ENCODE data around the gene ABHD16B.
"Not testable (repeated sequence)": the region's sequence is repeated elsewhere in the genome, so short reads cannot be mapped to it uniquely, and the experiment has no call there.

ABHD16B gene

DNA sequence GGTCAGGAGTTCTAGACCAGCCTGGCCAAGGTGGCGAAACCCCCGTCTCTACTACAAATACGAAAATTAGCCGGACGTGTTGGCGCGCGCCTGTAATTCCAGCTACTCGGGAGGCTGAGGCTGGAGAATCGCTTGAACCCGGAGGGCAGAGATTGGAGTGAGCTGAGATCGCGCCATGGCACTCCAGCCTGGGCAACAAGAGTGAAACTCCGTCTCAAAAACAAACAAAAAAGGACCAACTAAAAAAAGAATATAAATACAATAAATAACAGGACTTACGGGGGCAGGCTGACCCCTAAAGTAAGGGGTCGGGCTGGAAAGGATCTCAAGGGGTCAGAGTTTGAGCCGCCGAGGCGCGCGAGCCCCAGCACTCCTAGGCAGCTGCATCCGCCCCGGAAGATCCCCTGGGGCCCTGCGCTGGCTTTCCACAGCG is 3.3 kb downstream of the ABHD16B start:
- peak overlapping the region; percentile 95 for H3K4me3 ChIP-seq (ENCODE audit: low read depth, low read length)
- TF ChIP-seq, protein P1, sequence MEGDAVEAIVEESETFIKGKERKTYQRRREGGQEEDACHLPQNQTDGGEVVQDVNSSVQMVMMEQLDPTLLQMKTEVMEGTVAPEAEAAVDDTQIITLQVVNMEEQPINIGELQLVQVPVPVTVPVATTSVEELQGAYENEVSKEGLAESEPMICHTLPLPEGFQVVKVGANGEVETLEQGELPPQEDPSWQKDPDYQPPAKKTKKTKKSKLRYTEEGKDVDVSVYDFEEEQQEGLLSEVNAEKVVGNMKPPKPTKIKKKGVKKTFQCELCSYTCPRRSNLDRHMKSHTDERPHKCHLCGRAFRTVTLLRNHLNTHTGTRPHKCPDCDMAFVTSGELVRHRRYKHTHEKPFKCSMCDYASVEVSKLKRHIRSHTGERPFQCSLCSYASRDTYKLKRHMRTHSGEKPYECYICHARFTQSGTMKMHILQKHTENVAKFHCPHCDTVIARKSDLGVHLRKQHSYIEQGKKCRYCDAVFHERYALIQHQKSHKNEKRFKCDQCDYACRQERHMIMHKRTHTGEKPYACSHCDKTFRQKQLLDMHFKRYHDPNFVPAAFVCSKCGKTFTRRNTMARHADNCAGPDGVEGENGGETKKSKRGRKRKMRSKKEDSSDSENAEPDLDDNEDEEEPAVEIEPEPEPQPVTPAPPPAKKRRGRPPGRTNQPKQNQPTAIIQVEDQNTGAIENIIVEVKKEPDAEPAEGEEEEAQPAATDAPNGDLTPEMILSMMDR (IDR thresholded peaks at IDR 0.05; ENCODE audit: low read depth, low read length, missing control alignments) = no peak
- in situ Hi-C loops (cut with HindIII; ENCODE audit: low sequenced_read_pairs) = no loop called here
- no peak for DNase-seq (ENCODE audit: low read depth)

DNA sequence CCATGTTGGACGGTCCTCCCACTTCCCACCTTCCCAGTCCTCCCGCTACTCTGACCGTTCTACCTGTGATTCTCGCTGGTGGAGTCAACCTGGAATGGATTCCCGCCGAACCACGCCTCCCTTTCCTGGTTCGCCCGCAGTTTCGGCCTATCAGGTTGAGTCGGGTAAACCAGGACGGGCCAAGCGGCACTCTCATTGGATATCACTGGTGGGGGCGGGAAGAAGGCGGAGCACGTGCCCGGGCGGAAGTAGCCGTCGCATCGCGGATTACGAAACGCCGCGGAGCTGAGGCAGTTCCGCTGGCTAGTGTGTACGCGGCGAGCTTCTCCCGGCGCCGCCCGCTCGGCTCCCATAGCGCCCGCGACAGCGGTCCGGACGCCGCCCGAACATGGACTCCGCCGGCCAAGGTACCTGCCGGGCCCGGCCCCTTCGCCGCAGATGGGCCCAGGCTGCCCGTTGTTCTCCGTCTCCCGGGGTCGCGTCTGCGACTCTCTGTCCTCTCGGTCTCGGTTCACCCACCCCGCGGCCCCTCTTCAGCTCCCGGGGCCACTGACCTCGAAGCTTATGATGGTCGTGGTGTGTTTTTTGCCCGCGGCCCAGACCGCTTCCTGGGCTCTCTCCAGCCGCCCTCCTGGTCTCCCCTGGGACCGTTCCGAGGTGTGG is 3.8 kb downstream of the ABHD16B start, which contains the start of gene TPD52L2:
Gene TPD52L2, plus strand, starts transcription at position 293 of the 663 bp plus-strand sequence. Its CDS starts 96 bp downstream, at position 389.
- DNase-seq (ENCODE audit: low read depth) = peak; percentile 96
- in situ Hi-C loops (cut with HindIII; ENCODE audit: low sequenced_read_pairs) = no loop called here
- H3K4me3 ChIP-seq (ENCODE audit: low read depth, low read length) = peak within 1 kb of the TSS; percentile 95
- TF ChIP-seq, protein P1 (IDR thresholded peaks at IDR 0.05; ENCODE audit: low read depth, low read length, missing control alignments) = no peak

DNA sequence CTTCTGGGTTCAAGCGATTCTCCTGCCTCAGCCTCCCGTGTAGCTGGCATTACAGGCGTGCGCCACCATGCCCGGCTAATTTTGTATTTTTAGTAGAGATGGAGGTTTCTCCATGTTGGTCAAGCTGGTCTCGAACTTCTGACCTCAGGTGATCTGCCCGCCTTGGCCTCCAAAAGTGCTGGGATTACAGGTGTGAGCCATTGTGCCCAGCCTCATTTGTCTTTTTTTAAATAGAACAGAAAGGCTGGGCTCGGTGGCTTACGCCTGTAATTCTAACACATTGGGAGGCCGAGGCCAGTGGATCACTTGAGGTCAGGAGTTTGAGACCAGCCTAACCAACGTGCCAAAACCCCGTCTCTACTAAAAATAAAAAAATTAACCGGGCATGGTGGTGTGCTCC is 5.7 kb downstream of the ABHD16B start:
- in situ Hi-C loops (cut with HindIII; ENCODE audit: low sequenced_read_pairs); H3K4me3 ChIP-seq (ENCODE audit: low read depth, low read length); DNase-seq (ENCODE audit: low read depth): not testable (repeated sequence)

DNA sequence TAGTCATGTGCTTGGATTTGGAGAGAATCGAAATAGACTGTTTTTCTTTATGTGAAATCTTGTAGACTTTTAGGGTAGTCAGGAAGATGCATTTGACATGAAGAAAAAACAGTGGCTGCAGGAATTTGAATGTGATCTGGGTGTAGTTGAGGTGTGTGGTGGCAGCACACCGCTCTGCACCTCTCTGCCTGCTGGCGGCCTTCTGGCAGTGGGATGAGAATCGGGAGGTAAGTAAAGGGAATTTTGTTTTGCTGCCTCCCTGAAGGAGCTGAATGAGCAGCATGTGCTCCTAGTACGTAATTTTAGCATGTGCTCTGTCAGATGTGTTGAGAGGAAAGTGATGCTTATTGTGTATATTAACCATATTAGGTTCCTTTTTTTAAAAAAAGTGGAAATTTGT is 7.0 kb downstream of the ABHD16B start:
- DNase-seq (ENCODE audit: low read depth) = no peak
- no peak overlapping the region for H3K4me3 ChIP-seq (ENCODE audit: low read depth, low read length)
- TF ChIP-seq, protein P1 (IDR thresholded peaks at IDR 0.05; ENCODE audit: low read depth, low read length, missing control alignments) = no peak
- in situ Hi-C loops (cut with HindIII; ENCODE audit: low sequenced_read_pairs) = no loop called here

DNA sequence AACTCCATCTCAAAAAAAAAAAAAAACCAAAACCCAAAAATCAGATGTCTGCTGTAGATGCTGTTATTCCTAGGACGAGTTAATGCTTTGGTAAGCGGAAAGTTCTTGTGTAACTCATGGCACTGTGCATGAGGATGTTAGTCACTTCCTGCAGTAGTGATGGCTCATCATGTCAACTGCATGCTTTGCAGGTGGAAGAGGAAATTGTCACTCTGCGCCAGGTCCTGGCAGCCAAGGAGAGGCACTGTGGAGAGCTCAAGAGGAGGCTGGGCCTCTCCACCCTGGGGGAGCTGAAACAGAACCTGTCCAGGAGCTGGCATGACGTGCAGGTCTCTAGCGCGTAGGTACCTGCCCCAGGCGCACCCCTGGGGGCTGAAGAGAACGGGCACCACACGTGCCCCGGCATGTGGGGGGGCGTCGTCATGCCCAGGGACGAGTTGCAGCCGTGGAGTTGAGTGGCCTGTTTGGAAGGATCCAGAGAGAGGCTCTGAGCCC is 12.2 kb downstream of the ABHD16B start:
- DNase-seq (ENCODE audit: low read depth) = no peak
- in situ Hi-C loops (cut with HindIII; ENCODE audit: low sequenced_read_pairs) = no loop called here
- H3K4me3 ChIP-seq (ENCODE audit: low read depth, low read length) = no peak overlapping the region
- TF ChIP-seq, protein P1 (IDR thresholded peaks at IDR 0.05; ENCODE audit: low read depth, low read length, missing control alignments) = no peak

DNA sequence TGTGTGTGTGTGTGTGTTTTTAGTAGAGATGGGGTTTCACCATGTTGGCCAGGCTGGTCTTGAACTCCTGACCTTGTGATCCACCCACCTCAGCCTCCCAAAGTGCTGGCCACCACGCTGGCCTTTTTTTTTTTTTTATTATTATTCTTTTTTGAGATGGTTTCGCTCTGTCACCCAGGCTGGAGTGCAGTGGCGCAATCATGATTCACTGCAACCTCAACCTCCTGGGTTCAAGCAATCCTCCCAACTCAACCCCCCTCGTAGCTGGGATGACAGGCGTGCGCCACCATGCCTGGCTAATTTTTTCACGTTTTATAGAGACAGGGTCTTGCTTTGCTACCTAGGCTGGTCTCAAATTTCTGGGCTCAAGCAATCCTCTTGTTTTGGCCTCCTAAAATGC is 12.9 kb downstream of the ABHD16B start:
- H3K4me3 ChIP-seq (ENCODE audit: low read depth, low read length); DNase-seq (ENCODE audit: low read depth); in situ Hi-C loops (cut with HindIII; ENCODE audit: low sequenced_read_pairs): not testable (repeated sequence)

DNA sequence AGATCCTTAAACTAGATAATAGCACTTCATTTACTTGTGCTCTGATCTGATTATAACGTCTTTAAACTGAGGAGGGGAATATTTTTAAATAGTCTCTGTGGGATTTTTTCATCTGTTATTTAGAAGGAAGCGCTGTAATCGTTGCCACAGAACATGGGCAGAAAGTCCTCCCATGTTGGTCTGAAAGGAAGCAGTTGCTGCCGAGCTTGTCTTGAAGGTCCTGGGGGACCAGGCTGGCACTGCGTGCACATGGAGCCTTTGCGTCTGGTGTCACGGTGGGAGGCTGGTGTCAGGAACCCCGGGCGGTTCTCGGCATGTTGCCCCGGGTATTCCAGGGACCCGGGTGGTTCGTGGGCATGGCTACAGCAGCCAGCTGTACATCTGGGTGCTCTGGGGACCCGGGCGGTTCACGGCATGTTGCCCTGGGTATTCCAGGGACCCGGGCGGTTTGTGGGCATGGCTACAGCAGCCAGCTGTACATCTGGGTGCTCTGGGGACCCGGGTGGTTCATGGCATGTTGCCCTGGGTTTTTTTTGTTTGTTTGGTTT is 15.3 kb downstream of the ABHD16B start:
- TF ChIP-seq, protein P1 (IDR thresholded peaks at IDR 0.05; ENCODE audit: low read depth, low read length, missing control alignments) = no peak
- in situ Hi-C loops (cut with HindIII; ENCODE audit: low sequenced_read_pairs) = no loop called here
- no peak for DNase-seq (ENCODE audit: low read depth)

More for the DNA sequence above, 15.3 kb downstream of the ABHD16B start:
- H3K4me3 ChIP-seq (ENCODE audit: low read depth, low read length) = no peak overlapping the region

Data from astrocyte of the cerebellum (primary cell).